ENCODE results near the gene XIST. TPM values are rescaled to one million over a fixed set of nuclear protein-coding genes. Genes with fewer than 3 reads are reported as not detected.

Gene XIST
- polyA plus RNA-seq, 2 donors: 0.02 to 54.0 TPM

- Histone ChIP-seq H3K27ac (ENCODE audit: low read depth in 2 of 2, low read length in 1 of 2) (no peak overlapping the region), H3K4me3 (ENCODE audit: low read depth in 1 of 2, low read length in 2 of 2) (no peak overlapping the region), H3K4me1 (ENCODE audit: control insufficient read depth in 2 of 2, insufficient read depth in 2 of 2, low read length in 1 of 2) (no peaks in the 10 kb centered on the region), H3K9me3 (ENCODE audit: control insufficient read depth in 2 of 2, insufficient read depth in 1 of 2, low read depth in 1 of 2, low read length in 1 of 2) (no peaks in the 10 kb centered on the region), H3K36me3 (ENCODE audit: control insufficient read depth in 2 of 2, insufficient read depth in 2 of 2, low read length in 1 of 2) (no peaks in the 10 kb centered on the region), H3K27me3 (ENCODE audit: control insufficient read depth in 1 of 2, insufficient read depth in 2 of 2, low read length in 2 of 2) (no peaks in the 10 kb centered on the region)
- 75 to 79% methylated on average over 5 of the region's 5 CpGs for WGBS, 2 donors
Observed at GRCh38 chrX:73841337-73841736, 11.2 kb downstream of the XIST start.

- WGBS, 2 donors: 66 to 75% methylated on average over 6 of the region's 6 CpGs
- Histone ChIP-seq H3K27me3 (ENCODE audit: control insufficient read depth in 1 of 2, insufficient read depth in 2 of 2, low read length in 2 of 2) (no peaks in the 10 kb centered on the region), H3K36me3 (ENCODE audit: control insufficient read depth in 2 of 2, insufficient read depth in 2 of 2, low read length in 1 of 2) (no peaks in the 10 kb centered on the region), H3K4me1 (ENCODE audit: control insufficient read depth in 2 of 2, insufficient read depth in 2 of 2, low read length in 1 of 2) (no peaks in the 10 kb centered on the region), H3K4me3 (ENCODE audit: low read depth in 1 of 2, low read length in 2 of 2) (no peak overlapping the region), H3K9me3 (ENCODE audit: control insufficient read depth in 2 of 2, insufficient read depth in 1 of 2, low read depth in 1 of 2, low read length in 1 of 2) (no peaks in the 10 kb centered on the region), H3K27ac (ENCODE audit: low read depth in 2 of 2, low read length in 1 of 2) (no peak overlapping the region)
Observed at GRCh38 chrX:73840120-73840924, 12.2 kb downstream of the XIST start.

- Histone ChIP-seq H3K4me3 (ENCODE audit: low read depth in 1 of 2, low read length in 2 of 2) (no peak overlapping the region), H3K36me3 (ENCODE audit: control insufficient read depth in 2 of 2, insufficient read depth in 2 of 2, low read length in 1 of 2) (no peaks in the 10 kb centered on the region), H3K27ac (ENCODE audit: low read depth in 2 of 2, low read length in 1 of 2) (no peak overlapping the region), H3K4me1 (ENCODE audit: control insufficient read depth in 2 of 2, insufficient read depth in 2 of 2, low read length in 1 of 2) (no peaks in the 10 kb centered on the region), H3K9me3 (ENCODE audit: control insufficient read depth in 2 of 2, insufficient read depth in 1 of 2, low read depth in 1 of 2, low read length in 1 of 2) (no peaks in the 10 kb centered on the region), H3K27me3 (ENCODE audit: control insufficient read depth in 1 of 2, insufficient read depth in 2 of 2, low read length in 2 of 2) (no peaks in the 10 kb centered on the region)
- WGBS, 2 donors: 61 to 77% methylated on average over 1 of the region's 1 CpG
Observed at GRCh38 chrX:73839152-73839551, 13.4 kb downstream of the XIST start.

GRCh38 chrX:73838123-73838522, 14.4 kb downstream of the XIST start:
- no peaks in the 10 kb centered on the region for H3K9me3 ChIP-seq (ENCODE audit: control insufficient read depth in 2 of 2, insufficient read depth in 1 of 2, low read depth in 1 of 2, low read length in 1 of 2)
- H3K27ac ChIP-seq (ENCODE audit: low read depth in 2 of 2, low read length in 1 of 2): no peak overlapping the region
- no peak overlapping the region for H3K4me3 ChIP-seq (ENCODE audit: low read depth in 1 of 2, low read length in 2 of 2)
- H3K36me3 ChIP-seq (ENCODE audit: control insufficient read depth in 2 of 2, insufficient read depth in 2 of 2, low read length in 1 of 2): no peaks in the 10 kb centered on the region
- no peaks in the 10 kb centered on the region for H3K4me1 ChIP-seq (ENCODE audit: control insufficient read depth in 2 of 2, insufficient read depth in 2 of 2, low read length in 1 of 2)
- WGBS, 2 donors: 84 to 86% methylated on average over 3 of the region's 3 CpGs
- no peaks in the 10 kb centered on the region for H3K27me3 ChIP-seq (ENCODE audit: control insufficient read depth in 1 of 2, insufficient read depth in 2 of 2, low read length in 2 of 2)

- WGBS, 2 donors: 25 to 30% methylated on average over 1 of the region's 1 CpG
- Histone ChIP-seq H3K27me3 (ENCODE audit: control insufficient read depth in 1 of 2, insufficient read depth in 2 of 2, low read length in 2 of 2) (no peaks in the 10 kb centered on the region), H3K36me3 (ENCODE audit: control insufficient read depth in 2 of 2, insufficient read depth in 2 of 2, low read length in 1 of 2) (no peaks in the 10 kb centered on the region), H3K9me3 (ENCODE audit: control insufficient read depth in 2 of 2, insufficient read depth in 1 of 2, low read depth in 1 of 2, low read length in 1 of 2) (no peaks in the 10 kb centered on the region), H3K4me1 (ENCODE audit: control insufficient read depth in 2 of 2, insufficient read depth in 2 of 2, low read length in 1 of 2) (no peaks in the 10 kb centered on the region), H3K4me3 (ENCODE audit: low read depth in 1 of 2, low read length in 2 of 2) (no peak overlapping the region), H3K27ac (ENCODE audit: low read depth in 2 of 2, low read length in 1 of 2) (no peak overlapping the region)
Observed at GRCh38 chrX:73836956-73837477, 15.5 kb downstream of the XIST start.

GRCh38 chrX:73834219-73834618, 18.3 kb downstream of the XIST start:
- Histone ChIP-seq H3K9me3 (ENCODE audit: control insufficient read depth in 2 of 2, insufficient read depth in 1 of 2, low read depth in 1 of 2, low read length in 1 of 2) (no peaks in the 10 kb centered on the region), H3K27me3 (ENCODE audit: control insufficient read depth in 1 of 2, insufficient read depth in 2 of 2, low read length in 2 of 2) (no peaks in the 10 kb centered on the region), H3K27ac (ENCODE audit: low read depth in 2 of 2, low read length in 1 of 2) (no peak overlapping the region), H3K4me1 (ENCODE audit: control insufficient read depth in 2 of 2, insufficient read depth in 2 of 2, low read length in 1 of 2) (no peaks in the 10 kb centered on the region), H3K4me3 (ENCODE audit: low read depth in 1 of 2, low read length in 2 of 2) (no peak overlapping the region), H3K36me3 (ENCODE audit: control insufficient read depth in 2 of 2, insufficient read depth in 2 of 2, low read length in 1 of 2) (no peaks in the 10 kb centered on the region)
- WGBS, 2 donors: 75 to 76% methylated on average over 3 of the region's 3 CpGs

- Histone ChIP-seq H3K9me3 (ENCODE audit: control insufficient read depth in 2 of 2, insufficient read depth in 1 of 2, low read depth in 1 of 2, low read length in 1 of 2) (no peaks in the 10 kb centered on the region), H3K27me3 (ENCODE audit: control insufficient read depth in 1 of 2, insufficient read depth in 2 of 2, low read length in 2 of 2) (no peaks in the 10 kb centered on the region), H3K27ac (ENCODE audit: low read depth in 2 of 2, low read length in 1 of 2) (no peak overlapping the region), H3K36me3 (ENCODE audit: control insufficient read depth in 2 of 2, insufficient read depth in 2 of 2, low read length in 1 of 2) (peaks cover 0 to 3% of the 10 kb centered on the region in 2 donors), H3K4me3 (ENCODE audit: low read depth in 1 of 2, low read length in 2 of 2) (no peak overlapping the region), H3K4me1 (ENCODE audit: control insufficient read depth in 2 of 2, insufficient read depth in 2 of 2, low read length in 1 of 2) (no peaks in the 10 kb centered on the region)
- WGBS, 2 donors: 89 to 95% methylated on average over 4 of the region's 4 CpGs
Observed at GRCh38 chrX:73832319-73832718, 20.2 kb downstream of the XIST start.

- Histone ChIP-seq H3K4me1 (ENCODE audit: control insufficient read depth in 2 of 2, insufficient read depth in 2 of 2, low read length in 1 of 2) (no peaks in the 10 kb centered on the region), H3K4me3 (ENCODE audit: low read depth in 1 of 2, low read length in 2 of 2) (no peak overlapping the region), H3K9me3 (ENCODE audit: control insufficient read depth in 2 of 2, insufficient read depth in 1 of 2, low read depth in 1 of 2, low read length in 1 of 2) (no peaks in the 10 kb centered on the region), H3K36me3 (ENCODE audit: control insufficient read depth in 2 of 2, insufficient read depth in 2 of 2, low read length in 1 of 2) (peaks cover 0 to 3% of the 10 kb centered on the region in 2 donors), H3K27ac (ENCODE audit: low read depth in 2 of 2, low read length in 1 of 2) (no peak overlapping the region), H3K27me3 (ENCODE audit: control insufficient read depth in 1 of 2, insufficient read depth in 2 of 2, low read length in 2 of 2) (no peaks in the 10 kb centered on the region)
- WGBS, 2 donors: 60 to 68% methylated on average over 2 of the region's 2 CpGs
Observed at GRCh38 chrX:73831500-73831899, 21.0 kb downstream of the XIST start.

- no peaks in the 10 kb centered on the region for H3K4me1 ChIP-seq (ENCODE audit: control insufficient read depth in 2 of 2, insufficient read depth in 2 of 2, low read length in 1 of 2)
- no peak overlapping the region for H3K27ac ChIP-seq (ENCODE audit: low read depth in 2 of 2, low read length in 1 of 2)
- H3K9me3 ChIP-seq (ENCODE audit: control insufficient read depth in 2 of 2, insufficient read depth in 1 of 2, low read depth in 1 of 2, low read length in 1 of 2): no peaks in the 10 kb centered on the region
- H3K36me3 ChIP-seq (ENCODE audit: control insufficient read depth in 2 of 2, insufficient read depth in 2 of 2, low read length in 1 of 2): peaks cover 0 to 3% of the 10 kb centered on the region in 2 donors
- no peaks in the 10 kb centered on the region for H3K27me3 ChIP-seq (ENCODE audit: control insufficient read depth in 1 of 2, insufficient read depth in 2 of 2, low read length in 2 of 2)
- WGBS, 2 donors: 81 to 87% methylated on average over 9 of the region's 9 CpGs
- H3K4me3 ChIP-seq (ENCODE audit: low read depth in 1 of 2, low read length in 2 of 2): no peak overlapping the region
Observed at GRCh38 chrX:73830489-73831414, 21.8 kb downstream of the XIST start.

All from esophagus (tissue), 2 donors.